Astrocyte (in vitro differentiated cells and primary cell): ENCODE results near the gene KRTAP5-8. TPM values are rescaled to one million over a fixed set of nuclear protein-coding genes. Genes with fewer than 3 reads are reported as not detected.

ENCODE experiments used
- DNase-seq: peaks from one replicate; pipeline ENCODE4 v3.0.0-alpha.2; 2010; ENCODE audit warnings: low read depth
- FAIRE-seq: peaks from 2 replicates; lab custom pipeline; 2011; peaks lifted over from hg19 to GRCh38; lab: Jason Lieb, UNC
- H2AFZ ChIP-seq: 2 replicates; pipeline ENCODE4 v1.6.0; 2012; ENCODE audit warnings: low read depth, low read length, inconsistent platforms
- H3K27ac ChIP-seq: 2 replicates; pipeline ENCODE4 v1.5.1; 2011; ENCODE audit warnings: low read depth, low read length, inconsistent platforms
- H3K27me3 ChIP-seq: 2 replicates; pipeline ENCODE4 v1.6.0; 2011; ENCODE audit warnings: low read length, inconsistent platforms; ENCODE audit not compliant: insufficient read depth
- H3K36me3 ChIP-seq: 2 replicates; pipeline ENCODE4 v1.5.1; 2011; ENCODE audit warnings: low read length, inconsistent platforms; ENCODE audit not compliant: insufficient read depth
- H3K4me1 ChIP-seq: 2 replicates; pipeline ENCODE4 v1.5.1; 2011; ENCODE audit warnings: low read length, inconsistent platforms; ENCODE audit not compliant: insufficient read depth
- H3K4me2 ChIP-seq: 2 replicates; pipeline ENCODE4 v1.6.0; 2012; ENCODE audit warnings: low read length, inconsistent platforms
- H3K4me3 ChIP-seq: 2 replicates; pipeline ENCODE4 v1.5.1; 2011; ENCODE audit warnings: low read depth, mild to moderate bottlenecking, low read length, inconsistent platforms; ENCODE audit not compliant: insufficient read depth
- H3K79me2 ChIP-seq: 2 replicates; pipeline ENCODE4 v1.6.0; 2012; ENCODE audit warnings: mild to moderate bottlenecking, low read length, inconsistent platforms; ENCODE audit not compliant: insufficient read depth
- H3K9ac ChIP-seq: 2 replicates; pipeline ENCODE4 v1.6.0; 2012; ENCODE audit warnings: mild to moderate bottlenecking, low read length, inconsistent platforms
- H3K9me3 ChIP-seq: 2 replicates; pipeline ENCODE4 v1.5.1; 2012; ENCODE audit warnings: low read depth, mild to moderate bottlenecking, low read length, inconsistent platforms; ENCODE audit not compliant: insufficient read depth
- H4K20me1 ChIP-seq: 2 replicates; pipeline ENCODE4 v1.6.0; 2012; ENCODE audit warnings: low read length, inconsistent platforms; ENCODE audit not compliant: insufficient read depth
- H3K27ac Mint-ChIP-seq: one replicate; pipeline ENCODE4 v1.8.0; 2021; ENCODE audit warnings: mild to moderate bottlenecking, mixed read lengths; ENCODE audit not compliant: unreplicated experiment
- H3K27me3 Mint-ChIP-seq: one replicate; pipeline ENCODE4 v1.8.0; 2021; ENCODE audit warnings: low read depth, mixed read lengths; ENCODE audit not compliant: unreplicated experiment
- H3K36me3 Mint-ChIP-seq: one replicate; pipeline ENCODE4 v1.8.0; 2021; ENCODE audit warnings: low read depth, mixed read lengths; ENCODE audit not compliant: unreplicated experiment
- H3K4me1 Mint-ChIP-seq: one replicate; pipeline ENCODE4 v1.8.0; 2021; ENCODE audit warnings: low read depth, mixed read lengths; ENCODE audit not compliant: unreplicated experiment
- H3K4me3 Mint-ChIP-seq: one replicate; pipeline ENCODE4 v1.8.0; 2021; ENCODE audit warnings: mild to moderate bottlenecking, moderate library complexity, mixed read lengths; ENCODE audit not compliant: unreplicated experiment
- H3K9me3 Mint-ChIP-seq: one replicate; pipeline ENCODE4 v1.8.0; 2021; ENCODE audit warnings: mild to moderate bottlenecking, mixed read lengths; ENCODE audit not compliant: unreplicated experiment
- EZH2 ChIP-seq: IDR thresholded peaks from 2 replicates; pipeline ENCODE4 v1.6.1; 2012; ENCODE audit warnings: mild to moderate bottlenecking, low read length, inconsistent platforms; ENCODE audit not compliant: insufficient read depth
- total RNA-seq: library from RNA; stranded (reverse); gene quantifications from 2 replicates; pipeline ENCODE4 v1.2.1, GENCODE V29; 2021
- TF ChIP-seq, protein P1 (sequence below): IDR thresholded peaks from 2 replicates; pipeline ENCODE4 v1.5.1; 2011; ENCODE audit warnings: low read depth, mild to moderate bottlenecking, inconsistent platforms, low read length, moderate library complexity; ENCODE audit not compliant: insufficient read depth

The KRTAP5-8 gene
- total RNA-seq, 1 donor from 2014 or later, result not detected

DNA sequence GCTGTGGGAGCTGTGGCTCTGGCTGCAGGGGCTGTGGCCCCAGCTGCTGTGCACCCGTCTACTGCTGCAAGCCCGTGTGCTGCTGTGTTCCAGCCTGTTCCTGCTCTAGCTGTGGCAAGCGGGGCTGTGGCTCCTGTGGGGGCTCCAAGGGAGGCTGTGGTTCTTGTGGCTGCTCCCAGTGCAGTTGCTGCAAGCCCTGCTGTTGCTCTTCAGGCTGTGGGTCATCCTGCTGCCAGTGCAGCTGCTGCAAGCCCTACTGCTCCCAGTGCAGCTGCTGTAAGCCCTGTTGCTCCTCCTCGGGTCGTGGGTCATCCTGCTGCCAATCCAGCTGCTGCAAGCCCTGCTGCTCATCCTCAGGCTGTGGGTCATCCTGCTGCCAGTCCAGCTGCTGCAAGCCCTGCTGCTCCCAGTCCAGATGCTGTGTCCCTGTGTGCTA, 10.9 kb downstream of the KRTAP5-8 start:
- TF ChIP-seq, protein P1, sequence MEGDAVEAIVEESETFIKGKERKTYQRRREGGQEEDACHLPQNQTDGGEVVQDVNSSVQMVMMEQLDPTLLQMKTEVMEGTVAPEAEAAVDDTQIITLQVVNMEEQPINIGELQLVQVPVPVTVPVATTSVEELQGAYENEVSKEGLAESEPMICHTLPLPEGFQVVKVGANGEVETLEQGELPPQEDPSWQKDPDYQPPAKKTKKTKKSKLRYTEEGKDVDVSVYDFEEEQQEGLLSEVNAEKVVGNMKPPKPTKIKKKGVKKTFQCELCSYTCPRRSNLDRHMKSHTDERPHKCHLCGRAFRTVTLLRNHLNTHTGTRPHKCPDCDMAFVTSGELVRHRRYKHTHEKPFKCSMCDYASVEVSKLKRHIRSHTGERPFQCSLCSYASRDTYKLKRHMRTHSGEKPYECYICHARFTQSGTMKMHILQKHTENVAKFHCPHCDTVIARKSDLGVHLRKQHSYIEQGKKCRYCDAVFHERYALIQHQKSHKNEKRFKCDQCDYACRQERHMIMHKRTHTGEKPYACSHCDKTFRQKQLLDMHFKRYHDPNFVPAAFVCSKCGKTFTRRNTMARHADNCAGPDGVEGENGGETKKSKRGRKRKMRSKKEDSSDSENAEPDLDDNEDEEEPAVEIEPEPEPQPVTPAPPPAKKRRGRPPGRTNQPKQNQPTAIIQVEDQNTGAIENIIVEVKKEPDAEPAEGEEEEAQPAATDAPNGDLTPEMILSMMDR, result no peak
- TF ChIP-seq EZH2, result no peak
- H3K9ac ChIP-seq, result no peak overlapping the region
- no peaks in the 10 kb centered on the region for H3K36me3 ChIP-seq
- DNase-seq (no peak), FAIRE-seq (no peak)
- H4K20me1 ChIP-seq, result no peaks in the 10 kb centered on the region
- H3K27me3 ChIP-seq, result no peaks in the 10 kb centered on the region
- H3K4me2 ChIP-seq, result no peak overlapping the region
- no peaks in the 10 kb centered on the region for H3K79me2 ChIP-seq
- H3K4me1 ChIP-seq, result no peaks in the 10 kb centered on the region
- H3K27ac ChIP-seq, result no peak overlapping the region
- peaks cover 9% of the 10 kb centered on the region for H3K9me3 Mint-ChIP-seq
- no peak overlapping the region for H3K27ac Mint-ChIP-seq
- H3K4me3 Mint-ChIP-seq, result no peak overlapping the region
- H3K27me3 Mint-ChIP-seq, result peaks cover 47% of the 10 kb centered on the region
- H3K9me3 ChIP-seq, result no peaks in the 10 kb centered on the region
- H3K4me1 Mint-ChIP-seq, result no peaks in the 10 kb centered on the region
- no peak overlapping the region for H3K4me3 ChIP-seq
- H2AFZ ChIP-seq, result no peak overlapping the region
- H3K36me3 Mint-ChIP-seq, result peaks cover 6% of the 10 kb centered on the region

GRCh38 chr11:71551711-71552110, 13.9 kb downstream of the KRTAP5-8 start:
- no peak for DNase-seq
- FAIRE-seq, result no peak
- H3K79me2 ChIP-seq, result no peaks in the 10 kb centered on the region
- Mint-ChIP-seq H3K27me3 (peaks cover 42% of the 10 kb centered on the region), H3K4me3 (no peak overlapping the region), H3K9me3 (peaks cover 3% of the 10 kb centered on the region), H3K4me1 (no peaks in the 10 kb centered on the region), H3K27ac (no peak overlapping the region), H3K36me3 (peaks cover 2% of the 10 kb centered on the region)
- H3K4me1 ChIP-seq, result no peaks in the 10 kb centered on the region
- H3K4me2 ChIP-seq, result no peak overlapping the region
- no peaks in the 10 kb centered on the region for H3K9me3 ChIP-seq
- no peak overlapping the region for H3K27ac ChIP-seq
- no peaks in the 10 kb centered on the region for H3K27me3 ChIP-seq
- H3K36me3 ChIP-seq, result no peaks in the 10 kb centered on the region
- H2AFZ ChIP-seq, result no peak overlapping the region
- H3K4me3 ChIP-seq, result no peak overlapping the region
- no peak for TF ChIP-seq EZH2
- TF ChIP-seq, protein P1, result no peak
- H4K20me1 ChIP-seq, result no peaks in the 10 kb centered on the region
- no peak overlapping the region for H3K9ac ChIP-seq

DNA sequence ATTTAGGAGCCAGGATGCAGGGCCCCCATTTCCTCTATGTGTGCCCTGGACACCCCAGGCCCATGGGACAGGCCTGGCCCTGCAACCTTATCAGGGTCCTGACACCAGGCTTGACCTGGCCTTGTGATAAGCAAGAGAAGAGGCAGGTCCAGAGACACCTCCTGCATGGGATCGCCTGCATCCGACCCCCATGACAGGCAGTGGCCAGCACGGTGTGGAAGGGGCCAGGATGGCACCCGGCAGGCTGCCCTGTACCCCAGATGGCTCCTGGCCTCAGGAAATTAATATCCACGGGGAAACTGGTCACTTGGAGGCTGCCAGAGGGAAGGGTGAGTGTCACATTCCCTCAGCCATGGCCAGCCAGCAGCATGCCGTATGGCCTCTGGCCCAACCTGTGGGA, 17.2 kb downstream of the KRTAP5-8 start:
- Histone ChIP-seq H3K4me3 (no peak overlapping the region), H3K4me1 (no peaks in the 10 kb centered on the region), H3K9ac (no peak overlapping the region), H3K79me2 (no peaks in the 10 kb centered on the region), H3K9me3 (no peaks in the 10 kb centered on the region), H4K20me1 (no peaks in the 10 kb centered on the region), H3K27ac (no peak overlapping the region), H2AFZ (no peak overlapping the region), H3K27me3 (peaks cover 3% of the 10 kb centered on the region), H3K36me3 (no peaks in the 10 kb centered on the region), H3K4me2 (no peak overlapping the region)
- Mint-ChIP-seq H3K9me3 (peaks cover 7% of the 10 kb centered on the region), H3K4me1 (no peaks in the 10 kb centered on the region), H3K27ac (no peak overlapping the region), H3K27me3 (peaks cover 22% of the 10 kb centered on the region), H3K36me3 (no peaks in the 10 kb centered on the region), H3K4me3 (no peak overlapping the region)
- FAIRE-seq (no peak), DNase-seq (no peak)
- TF ChIP-seq, protein P1, result no peak
